Fibroblast of gingiva (primary cell): ENCODE results near the gene HNRNPUL1.

ENCODE experiments used
- DNase-seq: peaks from one replicate; pipeline ENCODE4 v3.0.0-alpha.2; 2011; ENCODE audit warnings: low read depth

The HNRNPUL1 gene

GRCh38 chr19:41353466-41354342, 89.5 kb downstream of the HNRNPUL1 start, which contains the start of gene TGFB1:
Gene TGFB1, minus strand, starts transcription at chr19:41353922. Its CDS starts 878 bp downstream, at chr19:41353044.
- DNase-seq: peak; percentile 93

DNA sequence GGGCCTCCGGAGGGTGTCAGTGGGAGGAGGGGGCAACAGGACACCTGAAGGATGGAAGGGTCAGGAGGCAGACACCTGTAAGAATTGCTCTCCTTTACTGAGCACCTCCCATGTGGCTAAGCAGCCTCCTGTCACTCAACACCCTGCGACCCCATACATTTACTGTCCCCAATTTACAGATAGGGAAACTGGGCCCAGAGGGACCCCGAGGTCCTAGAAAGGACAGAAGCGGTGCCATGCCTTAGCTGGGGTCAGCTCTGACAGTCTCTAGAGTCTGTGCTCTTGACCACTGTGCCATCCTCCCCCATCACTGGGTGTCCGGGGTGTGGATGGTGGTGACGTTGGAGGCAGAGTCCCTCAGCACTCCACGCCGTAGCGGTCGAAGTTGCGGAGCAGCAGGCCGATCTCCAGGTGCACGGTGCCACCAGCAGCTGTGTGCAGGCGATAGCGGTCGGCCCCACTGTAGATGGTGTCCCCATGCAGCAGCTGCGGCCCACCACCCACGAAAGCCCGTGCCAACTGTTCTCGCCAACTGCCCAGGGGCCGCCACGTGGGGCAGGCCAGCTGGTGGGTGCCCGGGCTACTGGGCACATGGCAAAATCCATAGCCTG, 90.3 kb downstream of the HNRNPUL1 start:
- DNase-seq: no peak

DNA sequence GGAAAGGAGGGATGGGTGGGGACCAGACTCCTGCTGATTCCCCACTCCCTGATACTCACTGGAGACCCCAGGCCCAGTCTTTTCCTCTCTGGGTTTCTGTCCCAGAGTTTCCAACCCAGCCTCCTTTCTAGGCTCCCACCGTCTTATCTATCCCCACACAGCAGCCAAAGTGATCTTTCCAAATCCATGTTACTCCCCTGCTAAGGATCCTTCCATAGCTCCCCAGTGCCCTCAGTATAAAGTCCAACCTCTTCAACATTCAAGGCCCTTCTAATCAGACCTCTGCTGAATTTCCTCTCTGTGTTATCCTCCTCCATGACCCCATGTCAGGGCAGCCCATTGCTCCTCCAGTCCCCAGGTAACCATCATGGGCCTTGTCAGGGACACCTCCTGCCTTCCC, 90.9 kb downstream of the HNRNPUL1 start:
- no peak for DNase-seq

DNA sequence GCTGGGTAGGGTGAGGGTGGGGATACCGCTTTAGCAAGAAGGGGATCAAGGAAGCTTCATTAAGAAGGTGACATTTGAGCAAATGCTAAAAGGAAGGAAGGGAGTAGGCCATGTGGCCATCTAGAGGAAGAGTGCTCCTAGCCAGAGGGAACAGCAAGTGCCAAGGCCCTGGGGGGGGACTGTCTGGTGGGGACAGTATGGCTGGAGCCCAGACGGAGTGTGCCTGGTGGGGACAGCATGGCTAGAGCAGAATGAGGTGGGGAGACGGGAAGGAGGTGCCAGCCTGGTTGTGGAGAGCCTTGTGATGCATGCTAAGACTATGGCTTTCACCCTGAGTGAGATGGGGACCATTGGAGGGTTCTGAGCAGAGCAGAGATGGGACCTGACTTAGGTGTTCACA, 91.6 kb downstream of the HNRNPUL1 start:
- no peak for DNase-seq

GRCh38 chr19:41356984-41357739, 93.0 kb downstream of the HNRNPUL1 start:
- DNase-seq: no peak
